NCI-H2227 (cell line): ENCODE data around the gene KCNJ18.
"Not testable (repeated sequence)": the region's sequence is repeated elsewhere in the genome, so short reads cannot be mapped to it uniquely, and the experiment has no call there.

Source experiments
- DNase-seq: peaks from one replicate; lab custom pipeline; 2025; ENCODE audit not compliant: unreplicated experiment; lab: John Stamatoyannopoulos, UW

Gene KCNJ18

GRCh38 chr17:21702029-21702428, 9.7 kb downstream of the KCNJ18 start:
- not testable (repeated sequence) for DNase-seq

DNA sequence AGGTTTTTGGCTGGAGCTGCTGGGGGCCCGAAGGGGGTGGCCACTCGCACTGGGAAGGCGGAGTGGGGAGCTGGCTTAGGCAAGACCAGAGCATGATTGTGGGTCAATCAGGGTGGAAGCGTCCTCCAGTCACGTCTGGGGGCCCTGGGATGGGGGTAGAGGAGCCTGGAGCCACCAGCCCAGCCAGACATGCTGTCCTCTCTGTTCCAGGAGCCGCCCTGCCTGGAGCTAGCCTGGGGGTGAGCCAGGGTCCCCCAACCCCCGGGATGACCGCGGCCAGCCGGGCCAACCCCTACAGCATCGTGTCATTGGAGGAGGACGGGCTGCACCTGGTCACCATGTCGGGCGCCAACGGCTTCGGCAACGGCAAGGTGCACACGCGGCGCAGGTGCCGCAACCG, 10.2 kb downstream of the KCNJ18 start:
- not testable (repeated sequence) for DNase-seq

- DNase-seq: not testable (repeated sequence)
Observed at GRCh38 chr17:21702940-21703640, 10.8 kb downstream of the KCNJ18 start.

DNA sequence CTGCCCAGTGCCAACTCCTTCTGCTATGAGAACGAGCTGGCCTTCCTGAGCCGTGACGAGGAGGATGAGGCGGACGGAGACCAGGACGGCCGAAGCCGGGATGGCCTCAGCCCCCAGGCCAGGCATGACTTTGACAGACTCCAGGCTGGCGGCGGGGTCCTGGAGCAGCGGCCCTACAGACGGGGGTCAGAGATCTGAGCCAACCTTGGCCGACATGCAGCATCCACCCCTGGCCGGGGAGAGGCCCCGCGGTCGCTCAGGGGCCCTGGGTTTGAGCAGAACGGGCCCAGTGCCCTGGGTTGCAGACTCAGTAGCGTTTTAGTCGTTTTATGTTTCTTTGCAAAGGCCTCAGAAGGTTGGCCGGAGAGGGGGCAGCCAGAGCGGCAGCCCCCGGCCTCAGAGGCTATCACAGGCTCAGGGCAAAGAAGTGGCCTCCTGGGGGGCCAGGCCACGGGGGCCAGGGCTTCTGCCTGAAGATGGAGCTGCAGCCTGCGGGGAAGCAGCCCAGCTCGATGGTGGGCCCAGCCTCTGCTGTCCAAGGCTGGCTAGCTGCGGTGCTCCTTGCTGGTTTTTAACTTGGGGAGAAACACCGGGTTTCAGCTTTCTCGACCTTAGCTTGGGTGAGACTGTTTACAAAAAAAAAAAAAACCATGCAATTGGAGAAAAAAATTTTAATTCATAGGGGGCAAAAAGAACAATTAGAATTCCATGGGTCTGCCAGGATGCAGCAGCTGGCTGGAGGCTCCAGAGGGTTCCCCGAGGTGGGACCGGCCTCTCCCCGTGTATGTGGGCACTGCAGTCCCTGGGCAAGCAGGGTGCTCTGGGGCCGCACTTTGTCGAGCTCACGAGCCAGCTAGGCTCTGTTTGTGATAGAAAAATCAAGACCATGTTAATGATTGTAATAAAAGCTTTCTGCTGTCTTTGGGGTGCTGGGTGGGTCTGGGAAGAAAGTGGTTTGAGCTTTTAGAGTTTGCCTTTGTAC, 11.9 kb downstream of the KCNJ18 start:
- DNase-seq: not testable (repeated sequence)

DNA sequence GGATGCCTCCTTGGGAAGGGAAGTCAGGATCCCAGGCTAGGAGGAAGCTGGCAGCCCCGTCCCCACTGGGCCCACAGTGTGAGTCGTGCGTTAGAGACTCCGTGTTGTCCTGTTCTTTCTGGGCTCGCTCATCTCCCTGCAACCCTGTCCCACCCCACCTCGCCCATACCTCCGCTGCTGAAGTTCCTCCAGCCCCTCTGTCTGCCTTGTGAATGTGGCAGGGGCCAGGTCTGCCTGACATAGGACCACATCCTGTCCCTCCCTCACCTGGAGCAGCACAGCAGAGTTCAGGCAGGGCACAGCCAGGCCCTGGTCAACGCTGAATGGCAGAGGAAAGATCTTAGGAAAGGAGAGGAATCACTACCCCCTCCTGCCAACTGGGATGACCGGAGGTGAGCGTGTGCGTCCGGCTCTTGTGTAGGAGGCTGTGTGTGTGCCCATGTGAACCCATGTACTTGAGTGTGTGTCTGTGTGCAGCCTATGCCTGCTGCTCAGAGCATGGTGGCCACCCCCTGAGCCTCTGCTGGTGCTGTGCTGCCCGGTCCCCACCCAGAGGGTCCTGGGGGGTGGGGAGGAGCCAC, 12.8 kb downstream of the KCNJ18 start:
- DNase-seq: no peak

DNA sequence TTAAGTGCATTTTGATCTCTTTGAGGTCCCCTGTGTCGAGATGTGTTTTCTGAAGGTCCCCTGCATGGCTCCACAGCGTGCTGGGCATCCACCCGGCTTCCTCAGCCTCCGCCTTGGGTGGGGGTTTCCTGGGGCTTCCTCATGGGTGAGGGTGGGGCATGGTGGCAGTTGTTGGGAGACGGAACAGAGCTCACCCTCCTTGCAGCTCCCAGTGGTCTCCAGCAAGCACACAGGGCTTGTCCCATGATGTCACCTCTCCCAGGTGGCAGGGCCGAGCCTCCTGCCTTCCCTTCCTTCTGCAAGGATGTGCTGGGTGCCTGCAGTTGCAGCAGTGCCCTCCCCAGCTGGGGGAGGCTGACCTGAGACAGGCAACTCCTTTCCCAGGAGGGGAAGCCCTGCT, 13.4 kb downstream of the KCNJ18 start:
- not testable (repeated sequence) for DNase-seq

- DNase-seq: not testable (repeated sequence)
Observed at GRCh38 chr17:21706546-21706945, 14.2 kb downstream of the KCNJ18 start.

- DNase-seq: not testable (repeated sequence)
Observed at GRCh38 chr17:21707131-21707530, 14.8 kb downstream of the KCNJ18 start.

DNA sequence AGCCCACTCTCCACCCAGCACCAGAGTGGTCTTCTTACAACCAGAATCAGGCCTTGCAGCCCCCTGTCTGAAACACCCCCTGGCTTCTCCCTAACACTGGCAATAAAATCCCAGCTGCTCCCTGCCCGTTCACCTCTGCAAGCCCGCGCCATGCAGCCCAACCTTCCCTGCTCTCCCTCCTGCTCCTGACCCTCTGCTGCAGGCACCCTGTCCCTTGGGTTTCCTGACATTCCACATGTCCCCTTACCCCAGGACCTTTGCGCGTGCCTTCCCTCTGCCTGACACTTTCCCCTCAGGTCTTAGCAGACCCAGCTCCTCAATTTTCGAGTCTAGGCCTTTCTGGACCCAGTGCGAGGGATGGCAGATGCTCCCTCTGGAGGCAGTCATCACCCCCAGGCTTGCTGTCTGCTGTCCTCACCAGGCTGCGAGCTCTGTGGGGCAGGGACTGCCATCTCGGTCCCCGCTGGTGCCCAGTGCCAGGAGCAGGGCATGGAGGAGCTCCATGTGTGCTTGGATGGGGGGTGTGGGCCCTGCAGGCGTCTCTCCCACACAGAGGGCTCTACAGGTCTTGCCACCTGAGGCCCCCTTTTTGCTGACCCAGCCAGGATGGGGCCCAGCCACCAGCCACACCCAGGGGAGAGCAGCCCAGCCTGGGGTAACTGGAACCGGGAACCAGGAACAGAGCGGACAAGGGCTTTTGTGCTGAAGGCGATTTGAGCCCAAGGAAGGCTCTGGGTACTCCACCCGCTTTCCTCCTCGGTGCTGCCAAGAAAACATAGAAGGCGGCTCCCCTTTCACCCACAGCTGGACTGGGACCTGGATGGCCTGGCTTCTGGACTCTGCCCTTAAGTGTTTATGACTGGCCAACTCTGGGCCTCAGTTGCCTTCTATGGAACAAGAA, 15.6 kb downstream of the KCNJ18 start:
- DNase-seq: not testable (repeated sequence)

- DNase-seq: not testable (repeated sequence)
Observed at GRCh38 chr17:21708612-21709535, 16.6 kb downstream of the KCNJ18 start.

GRCh38 chr17:21709994-21710393, 17.7 kb downstream of the KCNJ18 start:
- DNase-seq: not testable (repeated sequence)

DNA sequence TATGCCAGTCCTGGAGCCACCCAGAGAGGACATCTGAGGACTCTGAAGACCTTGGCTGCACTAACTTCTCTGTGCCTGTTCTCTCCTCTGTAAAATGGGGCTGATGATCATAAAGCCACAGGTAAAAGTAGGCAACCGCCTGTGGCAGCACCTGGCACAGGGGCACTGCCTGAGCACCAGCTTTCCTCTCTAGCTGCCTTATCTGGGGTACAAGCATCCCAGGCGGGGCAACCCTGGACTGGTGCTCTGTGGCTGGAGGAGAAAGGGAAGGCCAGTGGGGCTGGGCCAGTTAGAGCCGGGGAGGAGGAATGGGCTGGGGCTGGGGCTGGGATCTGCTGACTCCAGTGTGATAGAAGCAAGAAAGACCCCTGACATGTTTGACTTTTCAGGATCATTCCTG, 18.2 kb downstream of the KCNJ18 start:
- DNase-seq: not testable (repeated sequence)

DNA sequence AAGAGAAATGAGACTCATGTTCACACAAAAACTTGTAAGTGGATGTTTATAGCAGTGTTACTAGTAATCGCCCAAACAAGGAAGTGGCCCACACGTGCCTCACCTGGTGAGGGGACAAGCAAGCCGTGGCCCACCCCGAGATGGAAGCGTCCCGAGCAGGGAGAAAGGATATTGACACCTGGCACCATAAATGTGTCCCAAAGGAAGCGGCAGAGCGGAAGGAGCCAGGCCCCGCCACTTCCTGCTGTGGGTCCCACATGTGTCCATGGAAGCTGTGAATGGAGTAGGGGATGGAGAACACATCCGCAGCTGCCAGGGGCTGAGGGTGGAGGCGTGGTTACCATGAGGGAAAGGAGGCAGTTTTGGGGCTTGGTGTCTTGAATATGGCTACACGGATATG, 18.9 kb downstream of the KCNJ18 start:
- DNase-seq: no peak

DNA sequence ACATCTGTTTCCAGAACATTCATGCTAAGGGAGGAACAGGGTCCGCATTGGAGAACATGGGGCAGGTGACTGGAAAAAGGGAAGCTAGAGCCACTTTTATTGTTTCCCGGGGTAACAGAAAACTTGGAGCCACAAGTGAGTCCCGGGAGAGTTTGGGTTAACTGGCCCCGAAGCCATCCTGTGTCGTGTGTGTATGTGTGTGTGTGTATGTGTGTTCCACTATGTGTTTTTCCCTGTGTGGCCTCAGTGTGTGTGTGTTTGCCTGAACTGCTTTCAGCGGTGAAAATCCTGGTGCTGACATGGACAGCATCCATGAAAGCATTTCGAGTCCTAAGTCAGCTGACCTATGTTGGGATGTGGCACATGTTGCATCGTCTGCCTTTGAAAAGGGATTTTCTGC, 20.7 kb downstream of the KCNJ18 start:
- DNase-seq: not testable (repeated sequence)

GRCh38 chr17:21713631-21714030, 21.3 kb downstream of the KCNJ18 start:
- not testable (repeated sequence) for DNase-seq

DNA sequence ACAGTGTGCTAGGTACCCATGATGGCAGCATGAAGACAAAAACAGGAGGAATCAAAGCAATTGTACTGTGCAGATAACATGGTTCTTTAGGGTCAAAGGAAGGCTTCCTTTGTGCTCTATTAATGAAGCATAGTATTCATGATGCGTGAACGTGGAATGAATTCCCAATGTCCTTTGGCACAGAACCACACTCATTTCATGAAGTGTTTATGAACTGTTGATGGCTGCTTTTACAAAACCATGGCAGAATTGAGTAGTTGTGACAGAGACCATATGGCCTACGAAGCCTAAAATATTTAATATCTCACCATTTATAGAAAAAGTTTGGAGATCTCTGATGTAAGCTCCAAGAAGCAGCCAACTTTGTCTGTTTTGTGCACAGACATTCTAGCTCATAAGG, 22.4 kb downstream of the KCNJ18 start:
- DNase-seq: not testable (repeated sequence)

DNA sequence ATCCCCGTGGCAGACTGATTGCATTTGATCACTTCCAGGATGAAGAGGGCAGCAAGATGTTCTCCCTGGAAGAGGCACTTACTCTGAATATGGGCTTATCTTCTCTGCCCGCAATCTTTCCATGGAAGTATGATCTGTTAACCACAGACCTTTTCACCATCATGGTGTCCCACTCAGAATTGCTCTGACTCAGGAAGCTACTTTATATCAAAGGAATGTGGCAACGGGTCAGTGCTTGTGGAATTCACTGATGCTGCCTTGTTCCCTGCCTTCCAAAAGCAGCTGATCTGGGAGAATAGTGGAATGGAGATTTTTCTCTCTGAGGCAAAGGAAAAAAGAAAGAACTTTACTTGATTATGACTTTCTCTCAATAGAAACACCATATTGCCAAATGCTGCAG, 23.6 kb downstream of the KCNJ18 start:
- not testable (repeated sequence) for DNase-seq

GRCh38 chr17:21718971-21719370, 26.6 kb downstream of the KCNJ18 start:
- not testable (repeated sequence) for DNase-seq

- DNase-seq: not testable (repeated sequence)
Observed at GRCh38 chr17:21719511-21720226, 27.3 kb downstream of the KCNJ18 start.
